ENCODE measurements around the gene TSPEAR.
"Not testable (repeated sequence)": the region's sequence is repeated elsewhere in the genome, so short reads cannot be mapped to it uniquely, and the experiment has no call there.

Gene TSPEAR

GRCh38 chr21:44701541-44701940 is 9.8 kb downstream of the TSPEAR start:
- TF ChIP-seq CTCF (IDR thresholded peaks at IDR 0.05; ENCODE audit: low read depth, low read length) = no peak
- H3K4me3 ChIP-seq (ENCODE audit: low read depth, low read length) = no peak overlapping the region

- no peak for TF ChIP-seq CTCF (IDR thresholded peaks at IDR 0.05; ENCODE audit: low read depth, low read length)
- H3K4me3 ChIP-seq (ENCODE audit: low read depth, low read length) = no peak overlapping the region
Measured at GRCh38 chr21:44701023-44701400, 10.4 kb downstream of the TSPEAR start.

DNA sequence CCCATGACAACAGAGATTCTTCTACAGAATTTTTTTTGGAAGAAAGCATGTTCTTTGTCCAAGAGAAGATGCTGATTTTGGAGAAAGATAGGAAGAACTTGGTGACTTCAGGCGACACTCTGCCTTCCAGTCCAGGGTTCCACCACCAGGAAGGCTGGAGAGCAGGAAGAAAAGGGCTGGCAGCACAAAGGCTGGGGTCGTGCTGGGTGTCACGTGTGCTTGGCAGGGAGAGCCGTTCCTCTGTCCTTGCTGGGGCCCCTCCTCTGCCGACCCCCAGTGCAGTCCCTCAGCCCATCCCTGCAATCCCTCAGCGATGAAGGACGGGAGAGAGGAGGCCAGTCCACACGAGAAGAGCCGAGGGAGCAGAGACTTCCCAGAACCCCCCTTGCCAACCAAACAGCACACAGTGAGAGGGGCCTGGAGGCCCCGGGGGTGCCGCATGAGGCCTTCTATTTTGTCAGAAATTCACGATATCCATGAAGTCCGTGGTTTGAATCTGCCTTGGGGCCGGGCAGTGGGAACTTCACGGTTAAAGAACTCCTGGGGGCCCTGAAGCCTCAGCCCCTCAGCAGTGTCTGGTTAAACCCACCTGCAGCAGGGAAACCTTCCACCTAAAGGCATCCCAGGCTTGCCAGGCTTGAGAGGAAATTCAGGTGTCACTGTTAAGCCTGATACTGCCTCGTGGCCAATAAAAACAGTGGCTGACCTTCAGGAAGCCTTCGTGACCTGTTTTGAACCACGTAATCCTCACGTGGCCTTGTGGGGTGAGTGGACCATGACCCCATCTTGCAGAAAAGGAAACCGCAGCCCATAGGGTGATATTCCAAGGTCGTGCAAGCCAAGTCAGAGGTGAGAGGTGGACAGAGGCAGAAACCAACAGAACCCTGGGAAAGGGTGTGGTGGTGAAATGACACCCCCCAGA is 11.0 kb downstream of the TSPEAR start:
- no peak for TF ChIP-seq CTCF (IDR thresholded peaks at IDR 0.05; ENCODE audit: low read depth, low read length)
- H3K4me3 ChIP-seq (ENCODE audit: low read depth, low read length) = no peak overlapping the region

DNA sequence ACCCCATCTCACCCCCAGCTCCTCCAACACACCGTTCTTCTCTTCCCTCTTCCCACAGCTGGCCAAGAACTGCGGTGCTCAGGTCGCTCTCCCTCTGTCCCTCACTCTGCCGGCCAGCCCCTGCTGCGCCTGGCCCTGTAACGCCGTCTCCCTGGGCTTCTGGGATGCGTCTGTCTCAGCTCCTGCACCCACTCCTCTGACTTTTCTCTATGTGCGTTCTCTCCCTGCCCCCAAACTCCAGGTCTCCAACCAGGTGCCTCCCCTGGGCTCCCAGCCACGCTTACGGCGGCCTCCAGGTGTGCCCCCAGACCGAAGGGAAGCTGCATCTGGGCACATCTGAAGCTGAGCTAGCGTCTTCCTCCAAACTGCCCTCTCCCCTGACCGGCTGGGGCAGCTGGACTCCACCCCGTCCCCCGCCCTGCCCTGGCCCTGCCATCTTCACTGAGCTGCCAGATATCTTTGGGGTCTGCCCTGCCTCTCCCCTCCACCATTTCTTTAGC is 11.8 kb downstream of the TSPEAR start:
- no peak overlapping the region for H3K4me3 ChIP-seq (ENCODE audit: low read depth, low read length)
- no peak for TF ChIP-seq CTCF (IDR thresholded peaks at IDR 0.05; ENCODE audit: low read depth, low read length)

DNA sequence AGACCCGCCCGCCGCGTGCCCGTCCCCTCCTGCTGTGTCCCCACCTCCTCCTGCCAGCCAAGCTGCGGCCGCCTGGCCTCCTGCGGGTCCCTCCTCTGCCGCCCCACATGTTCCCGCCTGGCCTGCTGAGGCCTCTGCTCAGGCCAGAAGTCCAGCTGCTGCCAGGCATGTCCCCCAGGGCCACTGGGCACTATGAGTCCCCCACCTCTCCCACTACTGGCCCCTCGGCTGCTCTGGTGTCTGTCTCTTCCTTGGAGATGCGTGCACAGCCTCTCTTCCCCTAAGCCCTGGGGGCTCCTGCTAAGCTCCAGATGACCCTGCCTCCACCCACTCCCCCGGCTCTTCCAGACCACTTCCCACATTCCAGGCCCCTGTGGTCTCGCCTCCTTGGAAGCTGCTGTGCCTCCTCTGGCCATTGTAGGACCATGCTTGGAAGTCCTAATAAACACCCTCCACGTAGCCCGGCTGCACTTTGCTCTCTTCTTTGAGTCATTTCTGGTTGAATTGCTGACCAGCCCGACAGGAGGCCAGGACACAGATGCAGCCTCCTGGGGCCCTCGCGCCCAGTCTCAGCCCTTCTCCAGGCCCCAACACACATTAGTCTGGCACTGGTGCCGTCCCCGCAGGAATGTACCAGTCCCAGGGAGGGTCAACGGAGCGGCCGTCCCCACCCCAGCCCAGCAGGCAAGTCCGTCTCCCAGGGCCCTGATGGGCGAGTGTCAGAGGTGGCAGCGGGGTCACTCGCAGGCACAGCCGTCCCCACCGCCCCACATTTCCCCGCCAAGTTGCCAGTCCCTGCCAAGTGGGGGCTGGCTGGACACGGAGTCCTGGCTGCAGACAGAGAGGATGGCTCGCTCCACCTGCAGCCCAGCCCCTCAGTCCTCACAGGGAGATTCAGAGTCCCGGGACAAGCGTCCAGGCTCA is 13.3 kb downstream of the TSPEAR start:
- no peak overlapping the region for H3K4me3 ChIP-seq (ENCODE audit: low read depth, low read length)
- no peak for TF ChIP-seq CTCF (IDR thresholded peaks at IDR 0.05; ENCODE audit: low read depth, low read length)

DNA sequence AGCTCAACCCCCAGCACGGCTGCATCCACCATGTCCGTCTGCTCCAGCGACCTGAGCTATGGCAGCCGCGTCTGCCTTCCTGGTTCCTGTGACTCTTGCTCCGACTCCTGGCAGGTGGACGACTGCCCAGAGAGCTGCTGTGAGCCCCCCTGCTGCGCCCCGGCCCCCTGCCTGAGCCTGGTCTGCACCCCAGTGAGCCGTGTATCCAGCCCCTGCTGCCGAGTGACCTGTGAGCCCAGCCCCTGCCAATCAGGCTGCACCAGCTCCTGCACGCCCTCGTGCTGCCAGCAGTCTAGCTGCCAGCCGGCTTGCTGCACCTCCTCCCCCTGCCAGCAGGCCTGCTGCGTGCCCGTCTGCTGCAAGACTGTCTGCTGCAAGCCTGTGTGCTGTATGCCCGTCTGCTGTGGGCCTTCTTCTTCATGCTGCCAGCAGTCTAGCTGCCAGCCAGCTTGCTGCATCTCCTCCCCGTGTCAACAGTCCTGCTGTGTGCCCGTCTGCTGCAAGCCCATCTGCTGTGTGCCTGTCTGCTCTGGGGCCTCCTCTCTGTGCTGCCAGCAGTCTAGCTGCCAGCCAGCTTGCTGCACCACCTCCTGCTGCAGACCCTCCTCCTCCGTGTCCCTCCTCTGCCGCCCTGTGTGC is 14.1 kb downstream of the TSPEAR start, which contains the start of gene KRTAP10-12:
TSS of gene KRTAP10-12 (plus strand) at position 1 of the 639 bp plus-strand sequence. CDS start at position 31, 30 bp downstream.
- H3K4me3 ChIP-seq (ENCODE audit: low read depth, low read length) = not testable (repeated sequence)

GRCh38 chr21:44696572-44696971 is 14.8 kb downstream of the TSPEAR start:
- no peak for TF ChIP-seq CTCF (IDR thresholded peaks at IDR 0.05; ENCODE audit: low read depth, low read length)
- H3K4me3 ChIP-seq (ENCODE audit: low read depth, low read length) = no peak overlapping the region

All from WI38 (cell line).